ENCODE results near the gene CCL21.
A peak's percentile ranks its signal among the peaks of the same experiment; 100 is the strongest.

CCL21 gene

GRCh38 chr9:34701769-34702736 is 7.9 kb downstream of the CCL21 start:
- DNase-seq = peak; percentile 47 to 84

- peak; percentile 34 to 80 for DNase-seq
Measured at GRCh38 chr9:34701023-34701768, 8.7 kb downstream of the CCL21 start.

GRCh38 chr9:34694811-34695210 is 15.1 kb downstream of the CCL21 start:
- no peak for DNase-seq

- no peak for DNase-seq
Measured at GRCh38 chr9:34693560-34693959, 16.4 kb downstream of the CCL21 start.

- no peak for DNase-seq
Measured at GRCh38 chr9:34691936-34692315, 18.0 kb downstream of the CCL21 start.

GRCh38 chr9:34690983-34691935 is 18.7 kb downstream of the CCL21 start, which contains the start of gene CCL19:
CCL19 (minus strand) TSS chr9:34691276; CDS start chr9:34691139, 137 bp downstream.
- DNase-seq = no peak

GRCh38 chr9:34689512-34689911 is 20.4 kb downstream of the CCL21 start:
- DNase-seq = no peak

- DNase-seq = no peak
Measured at GRCh38 chr9:34689116-34689470, 20.8 kb downstream of the CCL21 start.

- DNase-seq = no peak
Measured at GRCh38 chr9:34688329-34689115, 21.4 kb downstream of the CCL21 start.

GRCh38 chr9:34687276-34688030 is 22.5 kb downstream of the CCL21 start:
- no peak for DNase-seq

GRCh38 chr9:34686732-34687131 is 23.2 kb downstream of the CCL21 start:
- DNase-seq = no peak

GRCh38 chr9:34686231-34686630 is 23.7 kb downstream of the CCL21 start:
- DNase-seq = no peak

- DNase-seq = no peak
Measured at GRCh38 chr9:34685591-34685990, 24.3 kb downstream of the CCL21 start.

GRCh38 chr9:34684816-34685215 is 25.1 kb downstream of the CCL21 start:
- no peak for DNase-seq

- DNase-seq = no peak
Measured at GRCh38 chr9:34684145-34684544, 25.8 kb downstream of the CCL21 start.

- DNase-seq = no peak
Measured at GRCh38 chr9:34675869-34676268, 34.1 kb downstream of the CCL21 start.

GRCh38 chr9:34675048-34675714 is 34.8 kb downstream of the CCL21 start:
- DNase-seq = peak; percentile 60 to 91

GRCh38 chr9:34674440-34674839 is 35.5 kb downstream of the CCL21 start:
- no peak for DNase-seq

GRCh38 chr9:34671307-34671706 is 38.6 kb downstream of the CCL21 start:
- no peak for DNase-seq

- DNase-seq = no peak
Measured at GRCh38 chr9:34669809-34670562, 40.0 kb downstream of the CCL21 start.

Measured in NCI-H526 (cell line).